ENCODE data around the gene PFN3.

- TF ChIP-seq CTCF (IDR thresholded peaks at IDR 0.05; ENCODE audit: low read depth, low read length, poor library complexity, severe bottlenecking) (no peak), EZH2phosphoT487 (IDR thresholded peaks at IDR 0.05; ENCODE audit: borderline replicate concordance, low read length) (no peak)
These were observed 34.5 kb downstream of the PFN3 start for GRCh38 chr5:177365845-177366527.

Data from DOHH2 (cell line).